ENCODE results near the gene EPHB2.

Gene EPHB2

DNA sequence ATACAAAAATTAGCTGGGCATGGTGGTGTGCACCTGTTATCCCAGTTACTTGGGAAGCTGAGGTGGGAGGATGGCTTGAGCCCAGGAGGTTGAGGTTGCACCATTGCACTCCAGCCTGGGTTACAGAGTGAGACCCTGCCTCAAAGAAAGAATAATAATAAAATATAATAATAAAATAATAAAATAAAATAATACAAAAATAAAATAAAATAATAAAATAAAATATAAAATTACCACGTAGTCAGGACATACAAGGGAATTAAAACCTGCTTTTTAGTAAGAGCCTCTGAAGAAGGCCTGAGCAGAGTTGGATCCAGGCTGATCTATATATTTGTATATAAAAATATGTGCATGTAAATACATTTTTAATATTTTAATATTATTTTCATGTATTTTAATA lies 41.7 kb downstream of the EPHB2 start:
- no peak for DNase-seq (ENCODE audit: low read depth)

DNA sequence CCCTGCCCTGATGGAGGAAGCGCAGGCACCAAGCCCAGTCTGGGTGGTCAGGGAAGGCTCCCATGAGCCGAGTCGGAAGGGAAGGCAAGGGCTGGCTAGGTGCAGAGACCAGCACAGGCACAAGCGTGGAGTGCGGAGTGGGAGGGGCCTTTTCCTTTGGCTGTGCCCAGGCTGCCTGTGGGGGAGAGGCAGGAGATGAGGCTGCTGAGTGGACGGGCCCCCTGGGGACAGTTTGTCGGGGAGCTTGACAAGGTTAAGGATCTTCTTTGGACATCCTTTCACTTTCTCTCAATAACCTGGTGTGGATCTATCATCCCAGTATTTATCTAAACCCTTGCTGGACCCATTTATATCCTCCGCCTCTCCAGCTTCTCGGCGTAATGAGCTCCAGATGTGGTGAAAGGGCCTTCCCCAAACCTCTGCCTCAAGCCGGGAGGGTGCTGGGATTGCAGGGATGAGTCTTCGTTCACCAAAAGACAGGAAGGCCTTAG lies 42.9 kb downstream of the EPHB2 start:
- no peak for DNase-seq (ENCODE audit: low read depth)

DNA sequence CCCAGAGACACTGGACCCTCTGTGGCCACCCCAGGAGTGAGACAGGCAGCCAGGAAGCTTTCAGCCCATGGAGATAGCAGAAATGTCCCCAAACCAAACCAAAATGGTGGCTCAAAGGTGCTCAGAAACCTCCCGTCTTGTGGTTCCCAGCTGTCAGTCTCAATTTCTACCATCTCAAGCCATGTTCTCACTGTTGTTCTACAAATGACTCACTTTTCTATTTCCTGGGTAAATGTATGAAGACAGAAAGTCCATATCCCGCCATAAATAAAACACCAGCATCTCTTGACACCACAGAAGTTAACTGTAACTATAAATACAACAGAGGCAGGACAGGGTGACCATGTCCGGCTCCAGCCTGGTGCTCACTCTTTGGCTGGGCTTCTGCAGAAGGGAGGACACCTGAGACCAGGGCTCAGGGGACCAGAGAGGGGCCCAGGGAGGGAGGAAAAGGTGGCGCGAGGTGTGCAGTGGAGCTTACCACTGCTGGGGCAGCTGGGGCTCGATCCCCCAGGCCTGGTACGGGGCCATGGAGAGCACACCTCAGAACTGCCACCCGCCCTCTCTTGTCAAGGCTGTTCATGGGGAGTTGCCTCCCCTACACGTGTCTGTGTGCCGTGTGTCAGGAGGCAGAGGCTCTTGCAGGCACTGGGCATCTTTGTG lies 43.6 kb downstream of the EPHB2 start:
- DNase-seq (ENCODE audit: low read depth) = no peak

DNA sequence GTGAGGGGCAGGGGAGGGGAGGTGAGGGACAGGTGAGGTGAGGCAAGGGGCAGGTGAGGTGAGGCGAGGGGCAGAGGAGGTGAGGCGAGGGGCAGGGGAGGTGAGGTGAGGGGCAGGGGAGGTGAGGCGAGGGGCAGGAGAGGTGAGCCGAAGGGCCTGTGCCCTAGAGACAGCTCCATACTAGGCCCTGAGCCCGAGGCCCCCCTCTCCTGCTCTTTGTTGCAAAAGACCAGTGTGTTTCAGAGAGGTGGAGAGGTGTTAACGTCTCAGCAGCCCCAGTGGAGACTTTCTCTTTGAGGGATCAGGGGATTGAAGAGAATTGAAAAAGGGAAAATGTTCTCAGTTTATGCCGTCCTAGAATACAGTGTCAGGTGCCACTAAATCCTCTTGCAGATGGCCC lies 44.2 kb downstream of the EPHB2 start:
- DNase-seq (ENCODE audit: low read depth) = no peak

DNA sequence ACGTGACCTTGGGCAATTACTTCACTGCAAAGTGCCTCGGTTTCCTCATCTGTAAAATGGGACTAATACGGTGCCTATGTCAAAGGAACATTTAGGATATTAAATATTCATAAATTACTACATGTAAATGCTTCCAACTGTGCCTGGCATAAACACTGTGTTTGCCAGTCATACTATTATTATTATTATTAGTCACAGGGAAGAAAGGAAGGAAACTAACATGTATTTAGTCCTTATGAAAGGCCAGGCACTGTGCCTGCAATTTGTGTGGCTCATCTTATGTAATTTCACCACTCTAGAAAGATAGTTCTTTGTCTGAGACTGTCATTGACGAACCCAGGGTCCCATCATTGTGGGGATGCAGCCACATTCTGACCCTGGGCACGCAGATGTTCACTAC lies 45.0 kb downstream of the EPHB2 start:
- DNase-seq (ENCODE audit: low read depth) = no peak

DNA sequence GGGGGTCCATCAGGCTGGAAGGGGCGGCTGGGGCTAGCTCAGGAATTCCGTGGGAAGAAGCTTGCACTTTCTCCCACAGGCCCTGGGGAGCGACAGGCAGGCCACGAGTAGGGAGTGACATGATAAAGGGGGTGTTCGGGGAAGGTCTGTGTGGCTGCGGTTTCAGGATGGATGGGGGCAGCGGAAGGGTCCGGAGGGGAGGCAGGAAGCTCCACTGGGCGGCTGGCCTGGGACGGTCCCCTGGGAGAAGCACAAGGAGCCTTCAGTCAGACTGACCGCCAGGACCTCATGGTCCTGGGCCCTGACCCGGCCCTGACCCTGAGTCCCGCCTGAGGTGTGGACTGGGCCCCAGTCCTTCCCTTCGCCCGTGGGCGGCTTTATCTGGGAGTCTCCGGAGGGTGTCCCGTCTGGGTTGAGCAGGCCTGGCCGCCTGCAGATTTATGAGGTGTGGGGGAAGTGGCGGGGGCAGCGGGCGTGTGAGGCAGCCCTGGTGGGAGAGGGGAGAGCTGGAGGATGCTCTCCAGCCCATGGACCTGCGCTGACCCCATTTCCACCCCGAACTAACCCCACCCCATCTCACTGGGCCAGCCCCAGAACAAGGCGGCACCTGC lies 45.6 kb downstream of the EPHB2 start:
- DNase-seq (ENCODE audit: low read depth) = no peak

DNA sequence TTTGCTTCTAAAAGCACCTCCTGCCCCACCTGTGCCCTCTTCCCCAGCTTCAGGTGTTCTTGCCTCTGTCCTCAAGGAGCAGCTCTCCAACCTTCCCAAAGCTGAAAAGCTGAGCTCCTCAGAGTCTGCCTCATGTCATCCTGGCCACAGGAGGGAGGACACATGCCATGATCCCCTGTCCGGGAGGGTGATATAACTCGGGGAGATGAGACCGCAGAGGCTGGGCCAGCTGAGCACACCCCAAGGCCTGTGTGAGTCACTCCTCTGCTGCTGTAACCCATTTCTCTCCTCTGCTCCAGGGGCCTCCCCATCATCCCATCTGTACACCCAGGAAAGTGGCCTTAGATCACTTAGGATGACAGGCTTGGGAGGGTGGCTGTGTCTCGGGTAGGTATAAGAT lies 49.8 kb downstream of the EPHB2 start:
- DNase-seq (ENCODE audit: low read depth) = no peak

DNA sequence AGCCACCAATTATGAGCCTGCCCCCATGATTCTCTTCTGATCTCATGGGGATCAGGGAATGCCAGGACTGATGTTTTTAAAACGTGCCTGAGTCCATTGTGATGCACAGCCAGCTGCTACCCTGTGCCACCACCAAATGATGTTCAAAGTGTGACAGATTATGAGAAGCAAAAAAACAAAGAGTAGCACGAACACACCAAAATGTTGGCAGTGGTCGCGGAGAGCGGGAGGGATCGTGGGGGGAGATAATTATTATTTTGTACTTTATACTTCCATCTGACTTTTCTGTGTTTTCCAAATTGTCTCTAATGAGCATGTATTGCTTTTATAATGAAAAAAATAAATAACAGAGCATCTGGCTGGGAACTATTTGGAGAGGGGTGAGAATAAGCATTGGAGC lies 50.5 kb downstream of the EPHB2 start:
- DNase-seq (ENCODE audit: low read depth) = no peak

DNA sequence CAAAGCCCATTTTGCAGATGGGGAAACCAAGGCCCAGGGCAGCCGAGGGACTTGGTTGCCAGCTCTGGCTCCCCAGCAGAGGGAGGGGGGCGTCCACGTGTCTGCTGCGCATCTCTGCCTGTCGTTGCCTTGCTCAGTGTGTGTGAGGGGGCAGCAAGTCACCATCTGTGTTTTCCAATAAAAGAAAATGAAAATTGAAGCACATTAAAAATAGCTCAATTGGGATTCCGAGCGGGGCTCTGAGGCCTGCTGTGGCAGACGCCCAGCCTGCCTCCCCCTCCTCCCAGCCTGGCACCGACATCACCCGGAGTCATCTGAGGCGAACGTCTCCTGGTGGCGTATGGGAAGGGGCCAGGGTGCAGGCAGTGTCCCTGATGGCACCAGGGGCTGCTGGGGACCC lies 51.2 kb downstream of the EPHB2 start:
- no peak for DNase-seq (ENCODE audit: low read depth)

DNA sequence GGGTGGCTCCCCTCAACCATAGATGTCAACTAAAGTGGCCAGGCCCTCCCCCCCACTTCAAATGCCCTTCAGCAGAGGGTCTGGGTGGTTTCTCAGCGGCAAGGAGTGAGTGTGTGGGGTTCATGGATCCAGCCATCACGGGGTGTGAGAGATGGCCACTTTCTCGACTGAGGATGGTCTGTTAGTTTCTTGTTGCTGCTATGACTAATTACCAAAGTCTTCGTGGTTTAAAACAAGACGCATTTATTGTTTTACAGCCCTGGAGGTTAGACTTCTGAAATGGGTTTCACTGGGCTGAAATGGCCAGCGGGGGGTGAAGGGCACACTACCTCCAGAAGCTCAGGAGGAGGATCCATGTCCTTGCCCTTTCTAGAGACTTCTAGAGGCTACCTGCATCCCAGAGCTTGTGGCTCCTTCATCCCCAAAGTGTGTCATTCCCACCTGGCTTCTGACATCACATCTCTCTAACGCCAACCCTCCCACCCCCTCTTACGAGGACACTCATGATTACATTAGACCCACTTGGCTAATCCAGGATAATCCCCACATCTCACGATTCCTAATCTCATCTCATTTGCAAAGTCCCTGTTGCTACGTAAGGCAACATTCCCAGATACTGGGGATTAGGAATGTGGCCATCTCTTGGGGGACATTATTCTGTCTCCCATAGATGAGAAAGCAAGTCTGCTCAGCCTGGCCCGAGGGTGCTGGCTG lies 53.0 kb downstream of the EPHB2 start:
- DNase-seq (ENCODE audit: low read depth) = no peak

DNA sequence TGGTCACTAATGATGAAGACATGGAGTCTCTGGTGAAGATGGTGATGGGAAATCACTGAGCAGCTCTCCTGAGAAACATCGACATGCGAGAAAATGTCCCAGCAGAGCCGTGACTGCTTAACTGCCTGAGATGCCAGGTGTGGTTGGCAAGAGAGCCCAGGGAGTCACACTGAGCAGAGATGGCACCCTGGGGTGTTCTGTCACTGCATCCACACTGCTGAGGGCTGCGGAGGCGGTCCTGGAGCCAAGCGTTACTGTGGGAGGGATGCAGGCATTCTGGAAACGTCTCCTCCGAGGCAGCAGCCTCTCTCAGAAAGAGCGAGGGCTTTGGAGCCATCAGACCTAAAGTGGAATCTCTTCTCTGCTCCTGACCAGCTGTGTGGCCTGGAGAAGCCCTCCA lies 57.2 kb downstream of the EPHB2 start:
- no peak for DNase-seq (ENCODE audit: low read depth)

DNA sequence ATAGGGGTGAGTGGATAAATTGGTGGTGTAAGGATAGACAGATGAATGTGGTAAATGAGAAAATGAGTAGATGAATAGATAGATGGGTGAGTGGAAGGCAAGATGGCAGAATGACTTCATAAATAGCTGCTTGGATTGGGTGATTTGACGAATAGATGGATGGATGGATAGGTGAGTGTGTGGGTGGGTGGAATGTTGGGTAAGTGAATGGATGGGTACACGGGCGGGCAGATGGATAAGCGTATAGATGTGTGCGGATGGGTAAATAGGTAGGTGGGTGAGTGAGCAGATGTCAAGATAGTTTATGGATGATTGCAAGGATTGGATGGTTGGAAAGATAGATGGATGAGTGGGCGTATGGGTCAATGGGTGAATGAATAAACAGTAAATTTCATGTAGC lies 59.3 kb downstream of the EPHB2 start:
- DNase-seq (ENCODE audit: low read depth) = no peak

DNA sequence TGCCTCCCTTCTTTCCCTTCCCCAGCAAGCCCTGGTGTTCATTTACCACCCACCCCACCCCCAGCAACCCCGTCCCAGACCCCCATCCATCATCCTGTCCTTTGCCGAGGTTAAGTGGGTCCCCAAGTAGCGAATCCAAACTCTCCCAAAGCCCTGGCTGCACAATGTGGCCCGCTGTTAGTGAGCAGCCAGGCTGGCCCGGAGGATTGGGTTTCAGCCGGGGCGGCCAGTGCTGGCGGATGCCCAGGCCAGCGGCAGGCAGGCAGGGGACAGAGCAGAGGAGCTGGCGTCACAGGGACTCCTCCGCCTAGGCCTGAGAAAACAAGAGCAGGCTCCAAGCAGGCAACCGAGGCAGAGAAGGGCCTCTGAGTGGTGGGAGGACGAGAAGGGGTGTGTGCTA lies 61.4 kb downstream of the EPHB2 start:
- no peak for DNase-seq (ENCODE audit: low read depth)

DNA sequence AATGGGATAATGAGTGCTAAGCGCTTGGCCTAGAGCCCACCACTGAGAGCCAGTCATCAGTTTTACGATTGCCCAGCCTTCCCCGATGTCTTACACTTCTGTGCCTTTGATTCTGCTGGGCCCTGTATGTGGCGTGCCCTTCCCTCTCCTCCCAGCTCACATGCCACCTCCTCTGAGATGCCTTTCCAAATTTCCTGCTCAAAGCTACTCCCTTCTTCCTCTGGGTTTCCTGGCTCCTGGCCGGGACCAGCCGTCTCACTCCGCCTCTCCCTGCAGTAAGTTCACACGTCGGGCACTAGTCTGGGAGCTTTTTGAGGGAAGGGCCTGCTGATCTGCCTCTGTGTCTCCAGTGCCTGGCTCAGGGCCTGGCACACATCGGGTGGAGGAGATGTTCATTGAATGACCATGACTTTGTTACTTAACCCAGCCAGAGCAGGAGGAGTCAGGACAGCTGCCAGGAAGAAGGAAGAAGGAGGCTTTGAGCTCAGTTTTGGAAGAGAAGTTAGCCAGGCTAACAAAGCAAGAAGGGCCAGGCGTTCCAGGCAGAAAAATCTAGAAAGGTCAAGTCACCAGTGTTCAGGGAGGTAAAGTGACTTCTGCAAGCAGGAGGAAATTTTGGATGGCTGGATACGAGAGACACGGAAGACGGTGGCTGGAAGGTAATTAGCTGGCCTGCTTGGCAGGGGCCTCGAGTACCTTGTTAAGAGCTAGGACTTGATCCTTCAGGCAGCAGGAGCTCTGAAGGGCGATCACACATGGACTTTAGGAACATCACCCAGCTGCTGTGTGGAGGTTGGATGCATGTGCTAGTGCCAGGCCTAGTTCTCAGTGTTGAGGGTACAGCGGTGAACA lies 63.6 kb downstream of the EPHB2 start:
- DNase-seq (ENCODE audit: low read depth) = no peak

DNA sequence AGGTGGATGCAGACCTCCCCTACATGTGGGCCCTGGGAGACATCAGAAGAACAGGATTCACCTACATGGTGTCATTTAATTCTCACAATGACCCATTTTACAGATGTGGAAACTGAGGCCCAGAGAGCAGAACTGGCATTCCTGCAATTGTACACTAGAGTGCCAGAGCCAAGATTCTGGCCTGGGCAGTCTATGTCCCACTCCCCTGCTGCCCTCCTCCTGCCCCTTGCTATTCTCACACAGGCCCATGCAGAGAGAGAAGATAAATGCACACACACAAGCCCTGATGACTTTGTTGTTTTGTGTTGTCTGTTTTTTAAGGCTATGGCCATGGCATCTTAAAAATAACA lies 64.2 kb downstream of the EPHB2 start:
- DNase-seq (ENCODE audit: low read depth) = no peak

DNA sequence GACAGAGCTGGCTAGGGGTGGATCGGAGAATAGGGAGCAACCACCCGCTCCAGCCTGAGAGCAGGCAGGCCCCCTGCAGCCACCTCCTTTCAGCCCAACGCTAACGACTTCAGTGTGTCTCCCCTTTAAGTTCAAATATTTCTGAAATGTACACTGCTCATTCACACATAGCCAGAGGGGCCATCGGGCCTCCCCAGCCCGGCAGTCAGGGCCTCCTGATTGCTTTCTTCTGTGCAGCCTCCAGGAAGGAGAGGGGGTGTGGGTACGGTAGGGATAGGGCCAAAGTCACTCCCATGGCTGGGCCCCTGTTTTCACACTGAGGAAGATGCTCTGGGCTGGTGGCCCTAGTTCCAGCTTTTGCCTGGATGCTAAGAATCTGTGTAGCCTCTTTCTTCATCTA lies 64.8 kb downstream of the EPHB2 start:
- DNase-seq (ENCODE audit: low read depth) = no peak

DNA sequence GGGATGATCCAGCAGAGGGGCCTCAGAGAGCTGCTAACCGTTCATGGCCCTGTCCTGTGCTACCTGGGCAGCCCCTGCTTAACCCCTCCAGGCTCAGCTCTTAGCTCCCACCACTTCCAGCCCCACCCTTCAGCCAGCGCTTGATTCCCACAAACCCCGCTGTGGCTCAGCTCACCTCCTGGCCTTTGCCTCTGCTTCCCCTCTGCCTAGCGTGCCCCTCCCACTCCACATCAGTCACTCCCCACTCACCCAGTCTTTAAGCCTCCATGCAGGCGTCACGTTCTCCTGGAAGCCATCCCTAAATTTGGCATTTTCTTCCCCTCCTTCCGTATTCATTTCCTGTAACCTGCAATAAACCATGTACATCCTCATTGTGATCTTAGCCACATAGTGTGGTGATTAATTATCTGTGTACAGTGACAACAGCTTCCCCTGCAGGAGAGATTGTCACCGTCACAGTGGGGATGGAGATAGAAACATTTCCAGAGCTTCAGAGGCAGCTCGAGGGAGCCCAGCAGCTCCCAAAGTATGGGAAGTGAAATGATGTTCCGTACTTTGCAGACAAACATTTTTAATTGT lies 65.5 kb downstream of the EPHB2 start:
- no peak for DNase-seq (ENCODE audit: low read depth)

DNA sequence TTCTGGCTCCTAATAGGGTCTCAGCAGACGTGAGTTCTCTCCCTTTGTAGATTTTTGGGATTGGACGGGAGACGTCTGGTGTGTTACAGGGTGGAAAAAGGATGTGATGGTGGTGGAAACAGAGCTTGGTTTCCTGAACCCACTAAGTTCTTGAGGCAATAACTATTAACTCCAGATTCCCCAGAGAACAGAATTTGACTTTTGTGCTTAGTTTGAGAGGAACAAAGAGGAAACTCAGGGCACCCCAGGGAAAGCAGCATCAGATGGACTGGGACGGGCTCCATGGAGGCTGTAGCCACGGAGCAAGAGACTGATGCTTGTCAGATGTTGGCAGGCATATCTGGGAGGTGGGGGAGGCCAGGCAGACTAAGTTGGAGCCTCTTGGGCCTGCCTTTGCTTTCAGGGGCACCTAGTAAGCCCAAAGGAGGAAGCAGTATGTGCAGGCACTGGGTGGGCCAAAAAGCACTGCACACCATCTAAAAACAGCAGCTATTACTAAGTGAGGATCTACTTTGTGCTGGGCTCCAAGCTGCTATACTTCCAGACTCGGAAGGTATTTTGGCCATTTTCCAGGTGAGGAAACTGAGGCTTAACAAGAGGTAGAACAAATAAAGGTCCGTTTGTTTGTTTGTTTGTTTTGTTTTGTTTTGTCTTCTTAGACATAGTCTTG lies 66.9 kb downstream of the EPHB2 start:
- no peak for DNase-seq (ENCODE audit: low read depth)

DNA sequence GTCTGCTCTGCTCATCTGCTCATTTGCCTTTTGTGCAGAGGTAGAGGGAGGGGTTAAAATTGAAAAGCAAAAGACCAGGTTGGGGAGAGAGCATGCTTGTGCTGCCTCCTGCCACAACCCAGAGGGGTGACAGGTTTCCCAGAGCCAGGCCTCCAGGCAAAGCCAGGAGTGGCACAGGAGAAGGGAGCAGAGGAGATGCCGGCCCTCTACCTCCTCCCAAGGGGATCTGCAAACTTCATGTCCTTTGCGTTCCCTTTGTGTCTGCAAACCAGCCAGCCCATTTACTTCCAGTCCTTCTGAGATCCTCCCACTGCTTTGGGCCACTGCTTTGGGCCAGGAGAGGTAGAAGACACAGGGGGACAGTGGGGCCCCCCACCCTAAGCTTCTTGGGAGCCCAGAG lies 67.8 kb downstream of the EPHB2 start:
- no peak for DNase-seq (ENCODE audit: low read depth)

DNA sequence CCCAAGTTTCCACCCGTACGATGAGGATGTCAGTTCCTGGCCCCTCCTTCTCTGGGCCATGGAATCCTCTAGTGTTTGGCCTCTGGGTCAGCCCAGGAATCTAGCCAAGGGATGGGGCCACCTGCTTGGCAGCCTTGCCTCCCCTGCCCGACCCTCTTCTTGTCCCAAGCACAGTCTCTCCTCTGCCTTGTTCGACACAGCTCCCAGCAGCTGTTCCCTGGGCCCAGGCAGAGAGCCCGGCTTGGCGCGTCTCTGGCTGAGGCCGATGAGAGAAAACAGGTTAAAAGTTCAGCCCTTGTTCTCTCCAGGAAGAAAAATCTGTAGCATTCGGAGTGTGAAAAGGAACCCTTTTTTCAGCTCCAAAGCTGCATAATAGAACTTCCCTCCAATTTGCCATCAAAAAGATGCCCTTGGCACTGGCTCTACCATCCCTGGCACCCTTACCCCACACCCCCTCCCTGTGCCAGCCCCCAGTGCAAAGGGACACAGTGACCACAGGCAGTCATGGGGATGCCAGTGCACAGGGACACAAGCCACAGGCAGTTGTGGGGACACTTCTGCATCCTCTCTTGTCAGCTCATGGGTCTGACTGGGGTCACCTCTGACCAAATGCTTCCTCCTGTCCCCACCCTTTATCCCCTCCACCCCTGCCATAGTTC lies 68.4 kb downstream of the EPHB2 start:
- no peak for DNase-seq (ENCODE audit: low read depth)

DNA sequence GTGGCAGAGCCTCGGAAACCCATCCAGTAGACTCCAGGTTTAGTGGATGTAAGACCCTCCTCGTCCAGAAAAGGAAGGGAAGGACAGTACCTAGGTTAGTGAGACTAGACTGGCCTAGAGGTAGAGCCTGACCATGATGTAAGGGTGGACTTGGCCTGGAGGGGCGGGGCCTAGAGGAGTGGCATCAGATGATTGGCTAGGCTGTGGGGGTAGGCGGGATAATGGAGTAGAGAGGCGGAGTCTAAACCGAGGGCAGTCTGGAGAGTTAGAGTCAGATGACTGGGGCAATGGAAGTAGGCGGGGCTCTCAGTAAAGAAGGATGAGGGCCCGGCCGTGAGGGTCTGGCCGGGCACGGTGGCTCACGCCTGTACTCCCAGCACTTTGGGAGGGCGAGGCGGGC lies 70.1 kb downstream of the EPHB2 start:
- DNase-seq (ENCODE audit: low read depth) = no peak

Measured in stimulated activated CD4-positive, alpha-beta T cell treated with anti-CD3 and anti-CD28 coated beads, Interleukin-2, amount 100 ng/mL, for 4 hours (primary cell).